HG02623 (cell line): ENCODE results near the gene LONP2.
"Not testable (repeated sequence)": the region's sequence is repeated elsewhere in the genome, so short reads cannot be mapped to it uniquely, and the experiment has no call there.

Experiments
- ATAC-seq: cut with Tn5 transposase; IDR thresholded peaks from one replicate; pipeline ENCODE4 v1.9.1; 2021; ENCODE audit warnings: moderate library complexity; ENCODE audit not compliant: unreplicated experiment

The LONP2 gene

GRCh38 chr16:48366165-48367093 is 122.3 kb downstream of the LONP2 start:
- ATAC-seq, result peak; percentile 53

DNA sequence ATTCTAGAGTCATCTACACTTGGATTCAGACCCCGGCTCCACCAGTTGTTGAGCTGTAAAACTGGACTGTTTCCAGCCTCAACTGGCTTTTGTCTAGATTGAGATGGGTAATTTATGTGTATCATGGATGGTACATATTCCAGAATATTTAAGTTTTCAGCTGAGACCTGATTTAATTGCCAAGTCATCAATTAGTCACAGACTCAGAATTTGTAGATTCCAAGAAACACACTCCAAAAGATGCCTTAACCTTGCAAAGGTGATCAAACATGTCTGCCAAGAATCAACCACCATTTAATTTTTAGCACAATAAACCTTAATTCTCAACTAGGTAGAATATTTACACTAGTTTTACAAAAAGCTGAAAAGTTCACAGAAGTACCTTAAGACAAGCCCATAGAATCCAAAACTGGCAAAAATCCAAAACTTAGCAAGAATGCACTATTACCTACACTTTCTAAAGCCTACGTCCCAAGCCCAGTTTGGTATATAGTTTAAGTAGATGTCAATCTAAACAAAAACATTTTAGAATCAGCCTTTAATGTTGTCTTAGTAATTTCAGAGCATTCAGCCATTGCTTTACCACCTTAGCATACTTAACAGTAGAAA is 123.4 kb downstream of the LONP2 start:
- ATAC-seq, result no peak

DNA sequence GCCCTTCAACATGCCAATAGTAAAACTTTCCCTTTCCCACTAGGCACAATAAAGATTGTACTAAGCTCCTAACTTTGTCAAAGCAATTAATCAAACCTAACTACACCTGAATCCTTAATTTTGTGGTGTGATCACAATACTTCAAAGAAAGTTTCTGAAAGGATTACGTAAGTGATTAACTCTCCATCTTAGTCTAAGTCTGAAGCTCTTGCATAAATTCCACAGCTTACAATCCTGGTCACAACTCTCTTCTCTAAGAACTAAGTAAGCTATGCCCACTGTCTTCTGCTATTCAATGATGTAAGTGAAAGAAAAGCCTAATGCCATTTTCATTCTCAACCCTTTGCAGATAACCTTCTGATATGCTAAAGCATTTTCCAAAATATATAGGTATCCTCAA is 125.7 kb downstream of the LONP2 start:
- ATAC-seq, result no peak

DNA sequence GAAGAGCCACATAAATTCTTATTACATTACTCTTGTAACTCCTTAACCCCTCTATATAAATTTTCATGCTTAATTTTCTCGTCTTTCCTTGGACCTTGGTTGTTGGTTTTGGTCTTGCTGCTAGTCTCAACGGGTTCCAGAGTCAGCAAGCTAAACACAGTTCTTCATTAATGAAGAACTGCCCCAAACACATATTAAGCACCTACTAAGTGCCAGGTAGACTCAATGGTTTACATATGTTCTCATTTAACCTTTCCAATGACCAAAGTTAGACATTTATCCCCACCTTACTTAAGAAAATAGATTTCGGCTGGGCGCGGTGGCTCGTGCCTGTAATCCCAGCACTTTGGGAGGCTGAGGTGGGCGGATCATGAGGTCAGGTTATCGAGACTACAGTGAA is 126.1 kb downstream of the LONP2 start:
- ATAC-seq, result no peak

DNA sequence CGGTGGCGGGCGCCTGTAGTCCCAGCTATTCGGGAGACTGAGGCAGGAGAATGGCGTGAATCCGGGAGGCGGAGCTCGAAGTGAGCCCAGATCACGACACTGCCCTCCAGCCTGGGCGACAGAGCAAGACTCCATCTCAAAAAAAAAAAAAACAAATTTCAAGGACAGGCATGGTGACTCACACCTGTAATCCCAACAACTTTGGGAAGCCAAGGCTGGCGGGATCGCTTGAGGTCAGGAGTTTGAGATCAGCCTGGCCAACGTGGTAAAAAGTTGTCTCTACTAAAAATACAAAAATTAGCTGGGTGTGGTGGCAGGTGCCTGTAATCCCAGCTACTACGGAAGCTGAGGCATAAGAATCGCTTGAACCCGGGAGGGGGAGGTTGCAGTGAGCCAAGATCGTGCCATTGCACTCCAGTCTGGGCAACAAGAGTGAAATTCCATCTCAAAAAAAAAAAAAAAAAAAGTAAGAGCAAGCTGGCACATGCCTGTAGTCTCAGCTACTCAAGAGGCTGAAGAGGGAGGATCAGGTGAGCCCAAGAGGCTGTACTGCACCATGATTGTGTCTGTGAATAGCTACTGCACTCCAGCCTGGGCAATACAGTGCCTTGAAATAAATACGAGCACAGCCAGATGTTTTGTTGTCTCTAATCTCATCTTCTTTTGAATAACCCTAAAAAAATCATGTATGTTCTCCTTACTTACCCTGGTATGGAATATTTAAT is 126.7 kb downstream of the LONP2 start:
- not testable (repeated sequence) for ATAC-seq

- ATAC-seq, result no peak
Observed at GRCh38 chr16:48371393-48371780, 127.3 kb downstream of the LONP2 start.

DNA sequence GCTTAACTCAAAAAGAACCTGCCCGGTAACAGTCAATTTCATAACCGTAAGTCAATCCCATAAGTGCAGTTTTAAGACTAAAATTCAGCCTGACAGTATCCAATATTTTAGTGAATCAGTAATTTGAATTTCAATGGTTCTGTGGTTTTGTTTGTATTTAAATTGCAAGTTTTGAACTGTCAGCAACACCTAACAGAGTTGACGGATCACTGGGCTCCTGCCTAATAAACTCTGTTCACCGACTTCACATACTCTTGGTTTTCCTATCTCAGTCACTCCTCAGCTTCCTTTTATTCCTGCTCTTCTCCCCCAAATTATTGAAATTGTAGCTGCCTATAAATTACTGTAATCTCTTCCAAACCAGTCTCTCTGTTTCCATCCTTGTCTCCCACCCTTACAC is 128.6 kb downstream of the LONP2 start:
- no peak for ATAC-seq

- no peak for ATAC-seq
Observed at GRCh38 chr16:48373258-48374029, 129.3 kb downstream of the LONP2 start.

- no peak for ATAC-seq
Observed at GRCh38 chr16:48374255-48374654, 130.2 kb downstream of the LONP2 start.

DNA sequence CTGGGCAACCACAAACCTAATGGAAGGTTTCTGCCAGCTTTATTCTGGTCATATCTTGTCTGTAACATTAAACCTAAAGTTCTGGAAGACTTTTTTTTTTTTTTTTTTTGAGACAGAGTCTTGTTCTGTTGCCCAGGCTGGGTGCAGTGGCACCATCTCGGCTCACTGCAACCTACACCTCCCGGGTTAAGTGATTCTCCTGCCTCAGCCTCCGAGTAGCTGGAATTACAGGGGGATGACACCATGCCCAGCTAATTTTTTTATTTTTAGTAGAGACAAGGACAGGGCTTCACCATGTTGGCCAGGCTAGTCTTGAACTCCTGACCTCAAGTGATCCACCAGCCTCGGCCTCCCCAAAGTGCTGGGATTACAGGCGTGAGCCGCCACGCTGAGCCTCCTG is 133.2 kb downstream of the LONP2 start:
- not testable (repeated sequence) for ATAC-seq

- ATAC-seq, result no peak
Observed at GRCh38 chr16:48378276-48378675, 134.2 kb downstream of the LONP2 start.

DNA sequence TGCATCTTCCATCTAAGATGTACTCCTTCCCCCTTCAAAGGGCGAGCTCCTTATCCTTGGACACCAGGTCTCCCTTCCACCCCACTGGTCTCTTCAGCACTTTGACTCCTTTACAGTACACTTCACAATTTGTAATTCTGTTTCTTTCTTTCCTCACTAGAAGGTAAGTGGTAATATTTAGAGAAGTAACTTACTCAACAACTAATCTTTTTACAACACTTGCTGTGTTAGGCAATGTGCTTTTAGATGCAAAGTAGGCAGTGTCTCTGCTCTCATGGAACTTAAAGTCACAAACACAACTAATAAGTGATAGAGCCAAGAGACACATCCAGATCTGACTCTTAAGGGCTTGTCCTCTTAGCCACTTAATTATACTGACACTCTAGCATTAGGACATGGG is 134.7 kb downstream of the LONP2 start:
- ATAC-seq, result no peak

DNA sequence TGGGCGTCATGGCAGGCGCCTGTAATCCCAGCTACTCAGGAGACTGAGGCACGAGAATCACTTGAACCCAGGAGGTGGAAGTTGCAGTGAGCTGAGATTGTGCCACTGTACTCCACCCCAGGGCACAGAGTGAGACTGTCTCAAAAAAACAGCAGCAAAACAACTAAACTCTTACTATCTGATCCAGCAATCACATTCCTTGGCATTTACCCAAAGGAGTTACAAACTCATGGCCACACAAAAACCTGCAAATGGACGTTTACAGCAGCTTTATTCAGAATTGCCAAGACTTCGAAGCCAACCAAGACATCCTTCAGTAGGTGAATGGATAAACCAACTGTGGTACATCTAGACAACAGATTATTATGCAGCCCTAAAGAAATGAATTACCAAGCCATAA is 137.1 kb downstream of the LONP2 start:
- no peak for ATAC-seq

DNA sequence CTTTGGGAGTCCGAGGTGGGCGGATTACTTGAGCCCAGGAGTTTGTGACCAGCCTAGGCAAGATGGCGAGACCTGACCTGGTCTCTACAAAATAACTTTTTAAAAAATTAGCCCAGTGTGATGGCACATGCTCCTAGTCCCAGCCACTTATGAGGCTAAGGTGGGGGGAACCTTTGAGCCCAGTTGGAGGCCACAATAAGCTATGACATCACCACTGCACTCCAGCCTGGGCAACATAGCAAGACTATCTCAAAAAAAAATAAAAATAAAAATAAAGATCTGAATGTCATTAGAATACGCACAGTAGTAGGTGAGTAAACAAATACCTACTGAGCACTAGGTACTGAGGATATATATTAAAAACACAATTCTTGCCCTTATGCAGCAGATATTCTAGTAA is 138.0 kb downstream of the LONP2 start:
- ATAC-seq, result no peak

GRCh38 chr16:48383009-48383876 is 139.1 kb downstream of the LONP2 start:
- ATAC-seq, result no peak

DNA sequence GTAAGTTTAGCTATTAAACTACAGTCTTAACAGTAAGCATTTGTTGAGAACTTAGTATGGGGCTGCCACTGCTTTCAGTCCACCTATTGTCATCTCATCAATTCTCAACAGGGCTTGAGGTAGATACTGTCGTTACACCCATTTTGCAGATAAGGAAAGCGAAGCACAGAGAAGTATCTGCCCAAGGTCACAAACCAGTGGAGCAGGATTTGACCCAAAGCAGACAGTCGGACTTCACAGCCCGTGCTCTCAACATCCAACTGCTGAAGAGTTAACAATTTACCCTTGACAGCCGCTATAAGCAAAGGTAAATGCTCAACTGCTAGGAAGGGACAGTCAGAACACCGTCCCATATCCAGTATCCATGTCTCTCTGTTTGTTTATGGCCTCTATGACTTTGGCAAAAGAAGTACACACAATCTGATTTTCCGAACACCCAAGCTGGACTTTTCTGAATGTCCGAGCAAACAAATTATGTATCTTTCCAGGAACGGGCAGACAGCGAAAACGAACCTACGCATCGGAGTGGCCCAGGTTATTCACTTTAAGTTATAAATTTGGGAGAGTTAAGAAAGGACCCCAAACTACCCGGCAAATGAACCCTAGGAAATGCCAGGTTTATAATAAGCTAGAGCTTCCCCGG is 139.9 kb downstream of the LONP2 start:
- no peak for ATAC-seq

DNA sequence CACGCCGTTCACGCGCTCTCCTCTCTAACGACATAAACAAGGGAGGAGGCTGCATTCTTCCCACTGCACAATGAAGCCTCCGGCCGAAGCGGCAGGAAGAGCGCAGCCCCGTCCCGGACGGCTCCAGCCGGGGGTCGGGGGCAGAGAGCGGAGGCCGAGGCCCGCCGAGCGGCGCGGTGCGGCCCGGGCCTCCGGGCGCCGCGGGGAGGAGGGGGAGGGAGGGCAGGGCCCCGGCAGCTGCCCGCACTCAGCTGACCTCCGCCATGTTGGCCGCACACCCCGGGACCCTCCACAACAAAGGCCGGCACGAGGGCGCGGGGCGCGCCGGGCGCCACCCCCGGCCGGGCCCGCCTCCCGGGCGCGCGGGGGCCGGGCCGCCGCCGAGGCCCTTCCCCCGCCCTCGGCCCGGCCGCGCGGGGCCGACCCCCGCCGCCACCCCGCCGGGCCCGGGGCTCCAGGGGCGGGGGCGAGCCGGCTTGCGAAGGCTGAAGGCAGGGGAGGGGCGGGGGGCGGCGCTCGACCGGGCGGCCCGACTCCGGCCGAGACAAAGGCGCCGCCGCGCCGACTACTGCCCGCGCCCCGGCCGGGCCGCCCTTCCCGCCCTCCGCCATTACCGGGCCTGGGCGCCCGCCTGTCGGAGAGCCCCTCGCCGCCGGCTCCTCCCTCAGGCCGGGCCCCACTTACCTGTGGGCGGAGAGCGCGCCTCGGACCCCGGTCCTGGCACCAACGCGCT is 140.6 kb downstream of the LONP2 start:
- ATAC-seq, result peak; percentile 48

GRCh38 chr16:48385253-48386150 is 141.4 kb downstream of the LONP2 start, which contains the start of gene SIAH1:
Gene SIAH1 (minus strand): TSS chr16:48385413. CDS start chr16:48362428, 22,985 bp downstream.
- peak; percentile 61 for ATAC-seq
